LNCAP (cell line): Measurements from ENCODE around the gene C4orf33.

Source experiments
- CTCF ChIP-seq: fragments of 450-650 bp; IDR thresholded peaks from 2 replicates; pipeline ENCODE4 v1.5.1; 2017; ENCODE audit warnings: mild to moderate bottlenecking

Gene C4orf33

GRCh38 chr4:129109965-129110824 is 14.2 kb downstream of the C4orf33 start:
- TF ChIP-seq CTCF, result no peak

- TF ChIP-seq CTCF, result no peak
Observed at GRCh38 chr4:129110931-129111330, 15.0 kb downstream of the C4orf33 start.

GRCh38 chr4:129111919-129112318 is 16.0 kb downstream of the C4orf33 start:
- no peak for TF ChIP-seq CTCF

- TF ChIP-seq CTCF, result no peak
Observed at GRCh38 chr4:129113434-129113833, 17.5 kb downstream of the C4orf33 start.

- TF ChIP-seq CTCF, result no peak
Observed at GRCh38 chr4:129113919-129114318, 18.0 kb downstream of the C4orf33 start.

- no peak for TF ChIP-seq CTCF
Observed at GRCh38 chr4:129117705-129118104, 21.8 kb downstream of the C4orf33 start.

GRCh38 chr4:129129143-129129542 is 33.2 kb downstream of the C4orf33 start:
- no peak for TF ChIP-seq CTCF
